ENCODE data around the gene ZKSCAN8.

DNA sequence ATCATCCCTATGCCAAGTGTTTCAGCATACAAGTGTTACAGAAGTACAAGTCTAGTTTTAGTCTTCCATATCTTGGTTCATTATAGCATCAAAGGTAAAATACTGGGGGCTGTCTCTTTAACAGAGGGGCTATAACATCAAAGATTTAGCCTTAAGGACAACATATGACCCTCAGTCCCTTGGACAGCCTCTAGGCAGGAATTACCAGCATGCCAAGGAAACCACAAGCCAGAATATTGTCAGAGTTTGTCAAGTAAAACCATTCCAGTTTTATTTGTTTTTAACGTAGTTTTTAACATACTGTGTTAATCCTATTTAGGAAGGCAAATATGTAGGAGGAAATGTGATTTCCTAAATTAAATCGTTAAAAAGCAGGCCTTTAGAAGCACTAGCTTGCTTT is 18.6 kb downstream of the ZKSCAN8 start:
- TF ChIP-seq POLR2AphosphoS5 (IDR thresholded peaks at IDR 0.05; ENCODE audit: low read depth), result peak; percentile 8; the same call in 1 of the 2 replicates
- TF ChIP-seq, protein P1, sequence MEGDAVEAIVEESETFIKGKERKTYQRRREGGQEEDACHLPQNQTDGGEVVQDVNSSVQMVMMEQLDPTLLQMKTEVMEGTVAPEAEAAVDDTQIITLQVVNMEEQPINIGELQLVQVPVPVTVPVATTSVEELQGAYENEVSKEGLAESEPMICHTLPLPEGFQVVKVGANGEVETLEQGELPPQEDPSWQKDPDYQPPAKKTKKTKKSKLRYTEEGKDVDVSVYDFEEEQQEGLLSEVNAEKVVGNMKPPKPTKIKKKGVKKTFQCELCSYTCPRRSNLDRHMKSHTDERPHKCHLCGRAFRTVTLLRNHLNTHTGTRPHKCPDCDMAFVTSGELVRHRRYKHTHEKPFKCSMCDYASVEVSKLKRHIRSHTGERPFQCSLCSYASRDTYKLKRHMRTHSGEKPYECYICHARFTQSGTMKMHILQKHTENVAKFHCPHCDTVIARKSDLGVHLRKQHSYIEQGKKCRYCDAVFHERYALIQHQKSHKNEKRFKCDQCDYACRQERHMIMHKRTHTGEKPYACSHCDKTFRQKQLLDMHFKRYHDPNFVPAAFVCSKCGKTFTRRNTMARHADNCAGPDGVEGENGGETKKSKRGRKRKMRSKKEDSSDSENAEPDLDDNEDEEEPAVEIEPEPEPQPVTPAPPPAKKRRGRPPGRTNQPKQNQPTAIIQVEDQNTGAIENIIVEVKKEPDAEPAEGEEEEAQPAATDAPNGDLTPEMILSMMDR (IDR thresholded peaks at IDR 0.05; ENCODE audit: insufficient read depth, low read length), result no peak
